DMS 273 (cell line): Measurements from ENCODE around the gene CTDSP2.
"Not testable (repeated sequence)": the region's sequence is repeated elsewhere in the genome, so short reads cannot be mapped to it uniquely, and the experiment has no call there.

Experiments
- DNase-seq: peaks from one replicate; lab custom pipeline; 2025; ENCODE audit not compliant: unreplicated experiment; lab: John Stamatoyannopoulos, UW

Gene CTDSP2

GRCh38 chr12:57783861-57784260, 62.7 kb downstream of the CTDSP2 start:
- DNase-seq: no peak

GRCh38 chr12:57783466-57783801, 63.1 kb downstream of the CTDSP2 start:
- DNase-seq: no peak

- peak; percentile 96 for DNase-seq
Measured at GRCh38 chr12:57782608-57783465, 63.7 kb downstream of the CTDSP2 start, which contains the start of gene TSFM. Gene TSFM, plus strand, starts transcription at chr12:57782787. Its CDS starts 15 bp downstream, at chr12:57782802.

- no peak for DNase-seq
Measured at GRCh38 chr12:57782243-57782607, 64.3 kb downstream of the CTDSP2 start.

- DNase-seq: no peak
Measured at GRCh38 chr12:57781801-57782200, 64.7 kb downstream of the CTDSP2 start.

- DNase-seq: no peak
Measured at GRCh38 chr12:57781244-57781643, 65.3 kb downstream of the CTDSP2 start.

GRCh38 chr12:57780284-57780897, 66.1 kb downstream of the CTDSP2 start:
- DNase-seq: no peak

GRCh38 chr12:57779736-57780135, 66.8 kb downstream of the CTDSP2 start:
- no peak for DNase-seq

GRCh38 chr12:57777911-57778310, 68.6 kb downstream of the CTDSP2 start:
- DNase-seq: no peak

GRCh38 chr12:57777367-57777766, 69.2 kb downstream of the CTDSP2 start:
- no peak for DNase-seq

- no peak for DNase-seq
Measured at GRCh38 chr12:57776247-57776587, 70.3 kb downstream of the CTDSP2 start.

GRCh38 chr12:57775563-57776246, 70.8 kb downstream of the CTDSP2 start:
- DNase-seq: no peak

- DNase-seq: no peak
Measured at GRCh38 chr12:57775044-57775443, 71.5 kb downstream of the CTDSP2 start.

GRCh38 chr12:57774634-57775033, 71.9 kb downstream of the CTDSP2 start:
- DNase-seq: not testable (repeated sequence)

- DNase-seq: peak; percentile 78
Measured at GRCh38 chr12:57772429-57773322, 73.9 kb downstream of the CTDSP2 start, which contains the start of gene EEF1AKMT3. Gene EEF1AKMT3, plus strand, starts transcription at chr12:57772614. Its CDS starts 111 bp downstream, at chr12:57772725.

- peak; percentile 97 for DNase-seq
Measured at GRCh38 chr12:57771873-57772428, 74.6 kb downstream of the CTDSP2 start, which contains the start of gene METTL1. Gene METTL1, minus strand, starts transcription at chr12:57772105. Its CDS starts 22 bp downstream, at chr12:57772083.

GRCh38 chr12:57771236-57771872, 75.2 kb downstream of the CTDSP2 start:
- peak; percentile 95 for DNase-seq

- DNase-seq: no peak
Measured at GRCh38 chr12:57770734-57771133, 75.8 kb downstream of the CTDSP2 start.
